Urinary bladder (tissue), 4 donors: ENCODE results near the gene TMEM121. TPM values are rescaled to one million over a fixed set of nuclear protein-coding genes. Genes with fewer than 3 reads are reported as not detected.
"Not testable (repeated sequence)": the region's sequence is repeated elsewhere in the genome, so short reads cannot be mapped to it uniquely, and the experiment has no call there.

Experiments used
- DNase-seq: peaks from one replicate; pipeline ENCODE4 v3.0.0-alpha.2; 2015; ENCODE audit errors: extremely low spot score
- H3K27ac ChIP-seq: one replicate; pipeline ENCODE4 v1.5.1; 2013; ENCODE audit warnings: low read depth, mild to moderate bottlenecking, moderate library complexity
- H3K36me3 ChIP-seq: one replicate; pipeline ENCODE4 v1.6.1; 2013; ENCODE audit warnings: mild to moderate bottlenecking, moderate library complexity; ENCODE audit not compliant: insufficient read depth
- H3K4me1 ChIP-seq: one replicate; pipeline ENCODE4 v1.6.1; 2013; ENCODE audit warnings: mild to moderate bottlenecking, moderate library complexity; ENCODE audit not compliant: insufficient read depth
- H3K4me3 ChIP-seq: one replicate; pipeline ENCODE4 v1.5.1; 2013; ENCODE audit warnings: low read depth, low read length
- WGBS: extraction: QIAGEN DNeasy Blood & Tissue Kit; methylation state at CpG from one replicate; pipeline ENCODE4 v1.1.7; 2013; 5-methylcytosine and 5-hydroxymethylcytosine counted together
- polyA plus RNA-seq: library from polyadenylated mRNA; stranded (reverse); fragments of 200-250 nt; gene quantifications from one replicate; pipeline ENCODE4 v1.2.3, GENCODE V29; 2013
- total RNA-seq: library from RNA; depleted of rRNA; stranded (reverse); fragments of >200 nt; gene quantifications from one replicate; pipeline ENCODE4 v1.2.3, GENCODE V29; 2014
- donor health status: healthy with polysubstance abuse.
- donor health status: healthy.

TMEM121 gene
- total and polyA plus RNA-seq, 2 donors: 1.3 to 6.7 TPM

GRCh38 chr14:105565185-105565919, 39.0 kb downstream of the TMEM121 start:
- not testable (repeated sequence) for H3K4me3 ChIP-seq, H3K4me1 ChIP-seq, H3K36me3 ChIP-seq, DNase-seq, H3K27ac ChIP-seq
- 83% methylated on average over 7 of the region's 8 CpGs for WGBS

DNA sequence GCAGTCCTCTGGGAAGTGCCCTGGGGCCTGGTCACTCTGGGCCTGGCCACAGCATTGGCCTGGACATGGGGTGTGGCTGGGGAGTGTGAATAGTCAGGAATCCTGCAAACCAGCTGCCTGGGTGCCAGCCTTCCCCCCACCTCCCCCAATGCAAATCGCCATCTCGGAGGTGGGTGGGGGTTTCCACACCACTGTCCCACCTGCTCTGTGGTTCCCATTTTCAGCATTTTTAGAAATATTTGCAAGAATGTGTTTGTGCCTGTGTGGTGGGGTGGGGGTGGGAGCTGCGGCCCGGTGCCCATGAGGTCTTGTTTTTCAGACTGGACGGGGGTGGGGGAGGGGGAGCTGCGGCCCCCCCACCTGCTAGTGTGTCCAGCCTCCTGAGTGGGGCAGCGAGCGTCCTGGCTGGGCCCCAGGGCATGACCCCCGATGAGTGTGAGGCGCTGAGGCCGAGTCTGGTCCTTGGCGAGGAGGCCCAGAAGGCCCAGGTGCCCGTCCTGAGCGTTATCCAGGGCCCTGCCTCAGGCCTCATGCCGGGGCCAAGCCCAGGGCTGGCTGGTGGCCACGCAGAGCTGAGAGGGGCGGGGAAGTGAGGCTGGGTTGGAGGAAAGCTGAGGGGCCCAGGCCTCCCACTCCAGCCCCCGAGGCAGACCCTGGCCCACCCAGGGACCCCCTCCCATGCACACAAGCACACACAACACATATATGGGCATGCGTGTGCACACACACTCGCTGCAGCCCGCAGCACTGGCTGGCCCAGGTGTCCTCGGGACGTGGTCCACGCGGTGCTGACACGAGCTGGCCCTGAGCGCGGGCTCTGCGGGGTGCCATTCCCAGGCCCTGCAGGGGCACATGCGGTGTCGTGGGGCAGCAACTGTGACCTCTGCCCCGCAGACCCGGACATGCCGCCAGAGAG, 40.1 kb downstream of the TMEM121 start:
- not testable (repeated sequence) for H3K36me3 ChIP-seq, DNase-seq, H3K4me1 ChIP-seq, H3K27ac ChIP-seq, H3K4me3 ChIP-seq
- 92% methylated on average over 23 of the region's 34 CpGs for WGBS

GRCh38 chr14:105567164-105568103, 41.1 kb downstream of the TMEM121 start:
- not testable (repeated sequence) for DNase-seq, H3K27ac ChIP-seq, H3K36me3 ChIP-seq, H3K4me3 ChIP-seq, H3K4me1 ChIP-seq
- 90% methylated on average over 20 of the region's 20 CpGs for WGBS

GRCh38 chr14:105568140-105568843, 41.9 kb downstream of the TMEM121 start:
- not testable (repeated sequence) for H3K27ac ChIP-seq, DNase-seq, H3K4me1 ChIP-seq, H3K36me3 ChIP-seq, H3K4me3 ChIP-seq
- WGBS: 57% methylated on average over 17 of the region's 18 CpGs

- no peak overlapping the region for H3K4me3 ChIP-seq
- no peaks in the 10 kb centered on the region for H3K4me1 ChIP-seq
- DNase-seq: no peak
- H3K36me3 ChIP-seq: no peaks in the 10 kb centered on the region
- H3K27ac ChIP-seq: no peak overlapping the region
- WGBS: 85% methylated on average over 5 of the region's 5 CpGs
These were observed 42.7 kb downstream of the TMEM121 start for GRCh38 chr14:105568859-105569766.

DNA sequence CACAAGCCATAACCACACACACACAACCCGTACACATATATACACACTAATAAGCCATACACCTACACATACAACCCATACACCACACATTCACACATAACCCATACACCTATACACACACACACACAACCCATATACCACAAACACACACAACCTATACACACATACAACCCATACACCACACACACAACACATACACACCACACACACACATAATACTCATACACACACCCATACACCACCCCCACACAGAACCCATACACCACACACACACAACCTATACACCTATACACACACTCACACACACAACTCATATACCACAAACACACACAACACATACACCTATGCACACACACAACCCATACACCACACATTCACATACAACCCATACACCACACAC, 44.1 kb downstream of the TMEM121 start:
- no peaks in the 10 kb centered on the region for H3K36me3 ChIP-seq
- no peak overlapping the region for H3K27ac ChIP-seq
- WGBS: 93% methylated on average over 1 of the region's 1 CpG
- no peaks in the 10 kb centered on the region for H3K4me1 ChIP-seq
- no peak for DNase-seq
- H3K4me3 ChIP-seq: no peak overlapping the region

GRCh38 chr14:105571181-105571951, 45.0 kb downstream of the TMEM121 start:
- not testable (repeated sequence) for H3K4me3 ChIP-seq, H3K36me3 ChIP-seq, DNase-seq, H3K4me1 ChIP-seq, H3K27ac ChIP-seq
- WGBS: 85% methylated on average over 21 of the region's 21 CpGs

- not testable (repeated sequence) for H3K4me3 ChIP-seq, H3K4me1 ChIP-seq, H3K36me3 ChIP-seq, H3K27ac ChIP-seq, DNase-seq
- 82% methylated on average over 5 of the region's 15 CpGs for WGBS
These were observed 45.7 kb downstream of the TMEM121 start for GRCh38 chr14:105572063-105572462.

DNA sequence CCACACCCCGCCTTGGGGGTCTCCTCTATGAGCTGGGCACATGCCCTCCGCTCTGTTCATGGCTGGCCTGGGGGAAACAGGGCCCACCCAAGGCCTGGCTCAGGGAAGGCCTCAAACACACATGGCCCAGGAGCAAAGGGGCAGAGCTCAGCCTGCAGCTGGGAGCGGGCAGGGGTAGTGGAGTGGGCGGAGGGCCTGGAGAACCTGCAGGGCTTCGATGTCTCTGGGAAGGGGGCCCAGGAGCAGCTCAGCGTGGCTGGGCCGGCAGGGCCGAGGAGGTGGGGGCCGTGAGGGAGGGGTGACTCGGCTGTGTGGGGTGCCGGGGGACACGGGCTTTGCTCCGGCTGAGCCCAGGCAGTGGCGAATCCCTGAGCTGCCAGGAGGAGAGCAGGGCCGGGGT, 47.5 kb downstream of the TMEM121 start:
- DNase-seq, H3K4me3 ChIP-seq, H3K27ac ChIP-seq, H3K36me3 ChIP-seq, H3K4me1 ChIP-seq: not testable (repeated sequence)
- 88% methylated on average over 12 of the region's 15 CpGs for WGBS

DNA sequence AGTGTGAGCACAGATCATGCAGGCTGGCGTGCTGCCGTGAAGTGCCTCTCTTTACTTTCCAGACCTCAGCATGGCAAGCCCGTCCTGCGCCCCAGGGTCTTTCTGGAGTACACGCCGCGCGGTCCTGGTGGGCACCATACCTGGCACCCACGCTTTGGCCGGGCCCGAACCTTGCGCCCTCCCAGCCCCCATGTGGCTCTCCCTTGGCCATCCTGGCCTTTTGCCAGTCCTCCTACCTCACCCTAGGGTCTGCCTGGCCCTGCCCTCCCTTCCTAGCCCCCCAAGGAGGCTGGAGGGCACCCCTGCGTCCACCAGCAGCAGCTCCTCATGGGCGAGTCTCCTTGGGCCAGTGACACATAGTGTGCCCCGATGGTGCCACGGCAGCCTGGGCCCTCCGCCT, 48.0 kb downstream of the TMEM121 start:
- H3K36me3 ChIP-seq, H3K27ac ChIP-seq, H3K4me1 ChIP-seq, H3K4me3 ChIP-seq, DNase-seq: not testable (repeated sequence)
- 89% methylated on average over 6 of the region's 17 CpGs for WGBS

DNA sequence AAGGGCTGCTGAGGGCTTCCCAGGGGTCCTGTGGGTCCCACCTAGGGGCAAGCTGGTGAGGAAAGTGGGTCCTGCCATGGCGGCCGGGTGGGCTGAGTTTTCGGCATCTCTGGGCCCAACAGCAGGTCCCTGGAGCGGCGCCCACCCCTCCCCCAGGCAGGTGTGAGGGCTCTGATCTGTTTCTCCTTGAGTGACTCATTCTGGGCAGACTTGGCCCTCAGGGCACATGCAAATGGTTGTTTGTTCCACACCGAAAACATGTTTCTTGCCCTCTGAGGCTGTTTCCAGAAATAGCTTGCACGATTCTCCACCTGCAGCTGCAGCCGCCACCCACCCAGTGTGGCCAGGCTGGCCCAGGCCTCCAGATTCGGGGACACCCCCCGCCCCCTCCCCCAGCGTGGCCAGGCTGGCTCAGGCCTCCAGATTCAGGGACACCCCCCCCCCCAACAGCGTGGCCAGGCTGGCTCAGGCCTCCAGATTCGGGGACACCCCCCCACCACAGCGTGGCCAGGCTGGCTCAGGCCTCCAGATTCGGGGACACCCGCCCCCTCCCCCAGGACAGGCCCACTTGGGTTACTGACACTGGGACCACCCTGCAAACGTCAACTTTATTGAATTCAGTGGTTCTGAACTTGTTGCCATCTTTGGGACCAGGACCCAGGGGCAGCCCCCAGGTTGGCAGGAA, 48.8 kb downstream of the TMEM121 start:
- H3K27ac ChIP-seq, H3K4me1 ChIP-seq, H3K4me3 ChIP-seq, H3K36me3 ChIP-seq, DNase-seq: not testable (repeated sequence)
- WGBS: 75% methylated on average over 6 of the region's 17 CpGs
